ENCODE measurements around the gene ULK4.

Gene ULK4

GRCh38 chr3:41297750-41298149 lies 664.2 kb downstream of the ULK4 start:
- no peaks in the 10 kb centered on the region for H3K36me3 ChIP-seq (ENCODE audit: control insufficient read depth in 2 of 2, insufficient read depth in 1 of 2, low read length in 2 of 2)

More at GRCh38 chr3:41297750-41298149, 664.2 kb downstream of the ULK4 start:
- TF ChIP-seq ZXDB (tag by site-specific recombination; IDR thresholded peaks at IDR 0.05) (no peak), BCL6B (tag by site-specific recombination; IDR thresholded peaks at IDR 0.05) (no peak), SP3 (tag by site-specific recombination; IDR thresholded peaks at IDR 0.05) (no peak), EGR2 (tag by site-specific recombination; IDR thresholded peaks at IDR 0.05; ENCODE audit: low read depth) (no peak), ZNF16 (tag by site-specific recombination; IDR thresholded peaks at IDR 0.05; ENCODE audit: low read depth) (no peak), ZNF155 (tag by site-specific recombination; IDR thresholded peaks at IDR 0.05) (no peak), ZNF121 (tag by site-specific recombination; IDR thresholded peaks at IDR 0.05) (no peak), ZNF23 (tag by site-specific recombination; IDR thresholded peaks at IDR 0.05; ENCODE audit: borderline replicate concordance) (no peak), ZBTB49 (tag by site-specific recombination; IDR thresholded peaks at IDR 0.05; ENCODE audit: low read depth) (no peak), BCL11B (tag by site-specific recombination; IDR thresholded peaks at IDR 0.05; ENCODE audit: low read depth) (no peak), ZNF274 (IDR thresholded peaks at IDR 0.05; ENCODE audit: low read length) (no peak), ZNF274 (tag by site-specific recombination; IDR thresholded peaks at IDR 0.05; ENCODE audit: borderline replicate concordance) (no peak), HOXA7 (CRISPR knock-in tag; IDR thresholded peaks at IDR 0.05; ENCODE audit: borderline replicate concordance) (no peak), ZBTB10 (tag by site-specific recombination; IDR thresholded peaks at IDR 0.05) (no peak), ZNF335 (tag by site-specific recombination; conservative IDR thresholded peaks at IDR 0.05) (no peak), ZNF184 (tag by site-specific recombination; IDR thresholded peaks at IDR 0.05) (no peak), ZNF645 (tag by site-specific recombination; IDR thresholded peaks at IDR 0.05) (no peak), ZNF211 (tag by site-specific recombination; IDR thresholded peaks at IDR 0.05; ENCODE audit: low read depth) (no peak), GFI1B (tag by site-specific recombination; IDR thresholded peaks at IDR 0.05) (no peak), HOXC10 (CRISPR knock-in tag; IDR thresholded peaks at IDR 0.05) (no peak)
- Histone ChIP-seq H3K4me3 (ENCODE audit: low read depth, low read length) (no peak overlapping the region), H3K9me3 (ENCODE audit: control insufficient read depth, insufficient read depth, low read depth, low read length) (no peaks in the 10 kb centered on the region), H3K27ac (ENCODE audit: extremely low read depth, low read depth, low read length) (no peak overlapping the region), H3K4me1 (ENCODE audit: control insufficient read depth, insufficient read depth, low read length) (no peaks in the 10 kb centered on the region)
- ChIA-PET POLR2A (no interaction called here), CTCF (no interaction called here)
